ENCODE measurements around the gene ZNF511. TPM values are rescaled to one million over a fixed set of nuclear protein-coding genes. Genes with fewer than 3 reads are reported as not detected.

Gene ZNF511
- total RNA-seq, 1 experiment from 2014 or later = 32.5 TPM

GRCh38 chr10:133292919-133293809, 15.6 kb upstream of the ZNF511 start:
- DNase-seq (ENCODE audit: low read depth) = peak; percentile 95

GRCh38 chr10:133293810-133294119, 14.9 kb upstream of the ZNF511 start:
- no peak for DNase-seq (ENCODE audit: low read depth)

- no peak for DNase-seq (ENCODE audit: low read depth)
Observed at GRCh38 chr10:133294189-133294588, 14.5 kb upstream of the ZNF511 start.

GRCh38 chr10:133295426-133296320, 13.0 kb upstream of the ZNF511 start:
- DNase-seq (ENCODE audit: low read depth) = no peak

GRCh38 chr10:133297504-133297903, 11.2 kb upstream of the ZNF511 start:
- DNase-seq (ENCODE audit: low read depth) = no peak

GRCh38 chr10:133298466-133298865, 10.2 kb upstream of the ZNF511 start:
- DNase-seq (ENCODE audit: low read depth) = no peak

- no peak for DNase-seq (ENCODE audit: low read depth)
Observed at GRCh38 chr10:133299224-133299623, 9.5 kb upstream of the ZNF511 start.

GRCh38 chr10:133299738-133300137, 9.0 kb upstream of the ZNF511 start:
- no peak for DNase-seq (ENCODE audit: low read depth)

GRCh38 chr10:133302230-133302629, 6.5 kb upstream of the ZNF511 start:
- DNase-seq (ENCODE audit: low read depth) = no peak

GRCh38 chr10:133303206-133303605, 5.5 kb upstream of the ZNF511 start:
- no peak for DNase-seq (ENCODE audit: low read depth)

- no peak for DNase-seq (ENCODE audit: low read depth)
Observed at GRCh38 chr10:133306097-133306476, 2.6 kb upstream of the ZNF511 start.

- no peak for DNase-seq (ENCODE audit: low read depth)
Observed at GRCh38 chr10:133306941-133307379, 1.8 kb upstream of the ZNF511 start.

GRCh38 chr10:133307776-133308420, 816 bp upstream of the ZNF511 start:
- DNase-seq (ENCODE audit: low read depth) = peak; percentile 74

GRCh38 chr10:133309100-133309719, 496 bp downstream of the ZNF511 start:
- DNase-seq (ENCODE audit: low read depth) = peak; percentile 72

- no peak for DNase-seq (ENCODE audit: low read depth)
Observed at GRCh38 chr10:133309720-133310398, 1.1 kb downstream of the ZNF511 start.

- DNase-seq (ENCODE audit: low read depth) = no peak
Observed at GRCh38 chr10:133310399-133310755, 1.7 kb downstream of the ZNF511 start.

GRCh38 chr10:133310789-133311188, 2.1 kb downstream of the ZNF511 start:
- DNase-seq (ENCODE audit: low read depth) = no peak

- no peak for DNase-seq (ENCODE audit: low read depth)
Observed at GRCh38 chr10:133311570-133311969, 2.9 kb downstream of the ZNF511 start.

GRCh38 chr10:133312016-133312768, 3.5 kb downstream of the ZNF511 start:
- no peak for DNase-seq (ENCODE audit: low read depth)

GRCh38 chr10:133312769-133313145, 4.0 kb downstream of the ZNF511 start:
- DNase-seq (ENCODE audit: low read depth) = no peak

- no peak for DNase-seq (ENCODE audit: low read depth)
Observed at GRCh38 chr10:133313192-133313591, 4.5 kb downstream of the ZNF511 start.
